KOPT-K1 (cell line): ENCODE measurements around the gene KLHL12.
"Not testable (repeated sequence)": the region's sequence is repeated elsewhere in the genome, so short reads cannot be mapped to it uniquely, and the experiment has no call there.

Source experiments
- H3K27ac ChIP-seq: fragments of 200-600 bp; sonication (generic); 2 replicates; pipeline ENCODE4 v1.5.1; 2016; ENCODE audit warnings: antibody characterized with exemption, mild to moderate bottlenecking, low read depth, low read length; ENCODE audit not compliant: poor library complexity, severe bottlenecking
- H3K36me3 ChIP-seq: fragments of 200-600 bp; sonication (generic); 2 replicates; pipeline ENCODE4 v1.5.1; 2017; ENCODE audit warnings: antibody characterized with exemption, mild to moderate bottlenecking, low read length, moderate library complexity; ENCODE audit not compliant: insufficient read depth
- H3K9me3 ChIP-seq: fragments of 200-600 bp; sonication (generic); 2 replicates; pipeline ENCODE4 v1.5.1; 2017; ENCODE audit warnings: antibody characterized with exemption, low read length, mild to moderate bottlenecking; ENCODE audit not compliant: insufficient read depth, poor library complexity, severe bottlenecking

The KLHL12 gene

GRCh38 chr1:202957733-202958543 is 30.9 kb upstream of the KLHL12 start, which contains the start of gene ADIPOR1:
Gene ADIPOR1 (minus strand): TSS chr1:202958312. CDS start chr1:202951070, 7,242 bp downstream.
- Histone ChIP-seq H3K27ac (peak within 1 kb of the TSS; percentile 76), H3K9me3 (no peaks in the 10 kb centered on the region)

GRCh38 chr1:202956969-202957368 is 29.9 kb upstream of the KLHL12 start:
- H3K9me3 ChIP-seq, result no peaks in the 10 kb centered on the region
- H3K27ac ChIP-seq, result peak overlapping the region; percentile 76
- peaks cover 17% of the 10 kb centered on the region; the same call in 1 of the 2 replicates for H3K36me3 ChIP-seq

More at GRCh38 chr1:202957733-202958543, 30.9 kb upstream of the KLHL12 start, which contains the start of gene ADIPOR1:
- peaks cover 19% of the 10 kb centered on the region; the same call in 1 of the 2 replicates for H3K36me3 ChIP-seq

GRCh38 chr1:202954057-202954745 is 27.2 kb upstream of the KLHL12 start:
- Histone ChIP-seq H3K36me3 (peaks cover 45% of the 10 kb centered on the region), H3K9me3 (no peaks in the 10 kb centered on the region), H3K27ac (no peak overlapping the region)

- H3K9me3 ChIP-seq, result no peaks in the 10 kb centered on the region
- peaks cover 53% of the 10 kb centered on the region for H3K36me3 ChIP-seq
- H3K27ac ChIP-seq, result no peak overlapping the region
These were observed 26.4 kb upstream of the KLHL12 start for GRCh38 chr1:202953392-202953791.

GRCh38 chr1:202952818-202953217 is 25.8 kb upstream of the KLHL12 start:
- Histone ChIP-seq H3K36me3 (peaks cover 58% of the 10 kb centered on the region), H3K9me3 (no peaks in the 10 kb centered on the region), H3K27ac (no peak overlapping the region)

GRCh38 chr1:202952099-202952498 is 25.1 kb upstream of the KLHL12 start:
- Histone ChIP-seq H3K27ac (no peak overlapping the region), H3K36me3 (peaks cover 60% of the 10 kb centered on the region), H3K9me3 (no peaks in the 10 kb centered on the region)

- H3K9me3 ChIP-seq, result no peaks in the 10 kb centered on the region
- no peak overlapping the region for H3K27ac ChIP-seq
- peaks cover 67% of the 10 kb centered on the region for H3K36me3 ChIP-seq
These were observed 24.4 kb upstream of the KLHL12 start for GRCh38 chr1:202951437-202951836.

- H3K36me3 ChIP-seq, result peaks cover 93% of the 10 kb centered on the region
- H3K9me3 ChIP-seq, result no peaks in the 10 kb centered on the region
- no peak overlapping the region for H3K27ac ChIP-seq
These were observed 18.4 kb upstream of the KLHL12 start for GRCh38 chr1:202945483-202945882.

- Histone ChIP-seq H3K36me3 (peaks cover 90% of the 10 kb centered on the region), H3K27ac (no peak overlapping the region), H3K9me3 (no peaks in the 10 kb centered on the region)
These were observed 17.4 kb upstream of the KLHL12 start for GRCh38 chr1:202944438-202944921.

GRCh38 chr1:202942426-202942825 is 15.4 kb upstream of the KLHL12 start:
- Histone ChIP-seq H3K27ac (no peak overlapping the region), H3K36me3 (peaks cover 79% of the 10 kb centered on the region), H3K9me3 (no peaks in the 10 kb centered on the region)

- Histone ChIP-seq H3K9me3 (no peaks in the 10 kb centered on the region), H3K36me3 (peaks cover 70% of the 10 kb centered on the region), H3K27ac (no peak overlapping the region)
These were observed 14.3 kb upstream of the KLHL12 start for GRCh38 chr1:202941372-202941771.

- H3K27ac ChIP-seq, result no peak overlapping the region
- H3K9me3 ChIP-seq, result no peaks in the 10 kb centered on the region
- peaks cover 62% of the 10 kb centered on the region for H3K36me3 ChIP-seq
These were observed 13.5 kb upstream of the KLHL12 start for GRCh38 chr1:202940561-202940960.

GRCh38 chr1:202938287-202938925 is 11.4 kb upstream of the KLHL12 start:
- Histone ChIP-seq H3K36me3 (peaks cover 41% of the 10 kb centered on the region), H3K27ac (no peak overlapping the region), H3K9me3 (no peaks in the 10 kb centered on the region)

- H3K27ac ChIP-seq, H3K9me3 ChIP-seq: not testable (repeated sequence)
- H3K36me3 ChIP-seq, result peaks cover 22% of the 10 kb centered on the region
These were observed 9.4 kb upstream of the KLHL12 start for GRCh38 chr1:202936409-202936808.

- no peak overlapping the region for H3K27ac ChIP-seq
These were observed 8.8 kb upstream of the KLHL12 start for GRCh38 chr1:202935844-202936243.

More at GRCh38 chr1:202935844-202936243, 8.8 kb upstream of the KLHL12 start:
- Histone ChIP-seq H3K9me3 (peaks cover 5% of the 10 kb centered on the region), H3K36me3 (peaks cover 16% of the 10 kb centered on the region)
